Brain pericyte (primary cell): ENCODE results near the gene SOCS3.
"Not testable (repeated sequence)": the region's sequence is repeated elsewhere in the genome, so short reads cannot be mapped to it uniquely, and the experiment has no call there.

Experiments used
- DNase-seq: peaks from one replicate; pipeline ENCODE4 v3.0.0-alpha.2; 2012; ENCODE audit warnings: low read depth, low spot score

Gene SOCS3

DNA sequence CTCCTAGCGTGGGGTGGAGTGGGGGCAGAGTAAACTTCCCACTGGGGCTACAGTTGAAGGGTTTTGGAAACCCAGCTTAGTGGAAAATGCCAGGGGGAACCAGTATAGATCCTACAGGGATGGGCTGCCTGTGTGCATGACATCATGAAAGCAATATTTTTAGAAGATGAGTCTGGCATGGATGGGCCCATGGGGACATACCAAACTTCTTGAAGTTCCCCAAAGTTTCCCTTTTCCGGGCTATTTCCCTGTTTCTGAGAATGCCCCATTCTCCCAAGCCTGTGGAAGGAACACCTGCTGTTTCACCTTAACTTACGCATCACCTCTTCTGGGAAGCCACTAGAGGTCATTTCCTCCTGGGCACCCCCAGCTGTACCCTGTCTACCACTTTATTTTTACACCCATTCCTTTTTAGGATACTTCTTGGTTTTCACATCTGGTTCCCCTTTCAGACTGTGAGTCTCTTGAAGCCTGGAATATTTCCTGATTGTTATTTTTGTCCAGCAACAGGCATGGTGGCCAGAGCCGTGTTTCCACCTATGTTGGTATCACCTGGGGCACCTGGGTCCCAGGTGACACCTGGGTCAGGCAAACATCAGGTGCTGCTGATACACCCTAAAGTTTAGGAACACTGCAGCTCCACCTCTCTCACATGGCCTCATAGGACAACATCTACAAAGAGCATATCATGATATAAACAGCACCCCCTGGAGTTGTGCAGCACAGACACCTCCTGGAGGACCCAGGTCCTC is 9.8 kb downstream of the SOCS3 start:
- no peak for DNase-seq

DNA sequence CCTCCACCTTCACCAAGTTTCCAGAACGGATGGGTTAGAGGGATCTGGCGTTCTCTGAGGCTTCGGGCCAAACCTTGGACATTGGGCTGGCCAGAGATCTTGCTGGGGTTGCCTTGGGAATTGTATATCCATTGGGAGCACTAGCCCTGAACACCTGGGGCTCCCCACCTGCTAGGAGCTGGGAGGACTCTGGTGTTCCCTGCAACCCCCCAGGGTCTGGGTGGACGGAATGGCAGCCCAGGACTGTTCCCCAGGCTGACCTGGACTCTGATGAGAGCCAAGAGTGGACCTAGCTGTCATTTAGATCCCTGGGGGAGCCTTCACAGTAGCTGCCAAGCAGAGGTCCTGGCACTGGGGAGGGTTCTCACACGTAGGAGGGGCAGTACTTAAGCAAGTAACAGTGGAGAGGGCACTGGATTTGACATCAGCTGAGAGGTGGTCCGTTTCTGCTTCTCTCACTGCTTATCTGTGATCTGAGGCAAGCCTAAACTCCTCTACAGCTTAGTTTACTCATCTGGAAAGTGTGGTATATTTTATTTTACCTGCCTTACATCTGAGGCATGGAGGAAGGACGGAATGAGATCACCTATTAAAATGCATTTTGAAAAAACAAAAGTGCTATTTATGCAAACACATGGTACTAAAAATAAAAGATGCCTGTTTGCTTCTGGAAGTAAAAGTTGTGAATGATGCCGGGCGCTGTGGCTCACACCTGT is 11.7 kb downstream of the SOCS3 start:
- DNase-seq: no peak

DNA sequence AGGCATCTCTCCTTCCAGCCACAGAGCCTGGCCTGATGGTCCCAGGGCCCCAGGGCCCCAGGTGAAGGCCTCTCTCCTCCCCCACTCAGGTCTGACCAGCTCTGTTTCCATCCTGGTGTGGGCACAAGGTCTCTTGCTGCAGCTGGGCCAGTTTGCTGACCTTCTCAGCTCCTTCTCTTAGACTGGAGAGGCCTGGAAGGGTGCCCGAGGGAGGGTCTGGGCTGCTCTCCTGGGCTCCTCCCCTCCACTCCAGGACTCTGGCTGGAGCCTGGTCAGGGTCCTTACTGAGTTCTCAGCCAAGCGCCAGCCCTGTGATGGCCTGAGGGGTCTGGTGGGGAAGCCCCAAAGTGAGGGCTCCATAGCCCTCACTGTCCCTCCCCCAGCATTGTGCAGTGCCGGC is 12.4 kb downstream of the SOCS3 start:
- no peak for DNase-seq

DNA sequence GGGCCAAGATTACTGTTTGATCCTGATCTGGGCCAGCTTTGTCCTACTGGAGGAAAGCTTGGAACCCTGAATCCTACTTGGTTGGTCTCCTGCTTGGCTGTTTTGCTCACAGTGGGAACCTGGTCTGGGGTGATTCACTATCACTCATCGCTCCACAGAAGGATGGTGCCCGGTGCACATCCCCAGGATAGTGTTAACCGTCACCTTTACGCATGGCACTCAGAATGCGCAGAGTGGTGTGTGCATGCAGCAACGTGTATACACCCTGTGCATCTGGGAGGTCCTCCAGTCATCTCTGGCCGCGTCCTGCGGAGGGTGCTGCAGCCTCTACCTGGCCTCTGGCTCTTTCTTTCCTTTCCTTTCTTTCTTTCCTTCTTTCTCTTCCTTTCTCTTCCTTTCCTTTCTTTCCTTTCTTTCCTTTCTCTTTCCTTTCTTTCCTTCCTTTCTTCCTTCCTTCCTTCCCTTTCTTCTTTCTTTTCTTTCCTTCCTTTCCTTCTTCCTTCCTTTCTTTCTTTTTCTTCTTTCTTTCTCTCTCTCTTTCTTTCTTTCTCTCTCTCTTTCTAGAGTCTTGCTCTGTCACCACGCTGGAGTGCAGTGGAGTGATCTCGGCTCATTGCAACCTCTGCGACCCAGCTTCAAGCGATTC is 13.1 kb downstream of the SOCS3 start:
- DNase-seq: no peak

DNA sequence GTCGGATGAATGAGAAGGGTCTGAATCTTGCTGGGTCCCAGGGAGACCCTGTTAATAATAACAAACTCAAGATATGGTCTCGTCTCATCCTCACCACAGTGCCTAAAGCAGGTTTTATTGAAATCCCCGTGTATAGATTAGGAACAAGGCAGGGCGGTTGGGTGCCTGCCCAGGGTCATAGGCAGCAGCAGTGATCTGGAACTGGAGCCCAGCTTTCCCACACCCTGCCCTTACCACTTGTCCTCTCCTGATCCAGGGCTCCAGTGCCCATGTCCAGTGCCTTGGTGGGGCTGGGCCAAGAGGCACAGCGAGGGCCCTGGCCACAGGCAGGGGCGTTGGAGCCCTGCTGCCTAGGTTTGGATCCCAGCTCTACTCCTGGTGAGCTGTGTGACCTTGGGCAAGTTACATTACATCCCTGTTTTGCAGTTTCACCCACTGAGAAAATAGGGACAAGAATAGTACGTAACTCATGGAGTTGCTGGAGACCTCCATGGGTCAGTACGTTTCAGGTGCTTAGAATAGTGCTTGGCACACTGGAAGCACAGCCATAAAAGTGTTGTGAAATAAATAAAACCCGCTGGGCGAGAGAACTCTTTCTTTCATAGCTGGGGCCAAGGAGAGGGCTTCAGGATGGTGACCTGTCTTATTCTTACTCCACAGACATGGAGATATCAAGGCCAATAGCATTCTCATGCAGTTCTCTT is 13.9 kb downstream of the SOCS3 start:
- DNase-seq: no peak

DNA sequence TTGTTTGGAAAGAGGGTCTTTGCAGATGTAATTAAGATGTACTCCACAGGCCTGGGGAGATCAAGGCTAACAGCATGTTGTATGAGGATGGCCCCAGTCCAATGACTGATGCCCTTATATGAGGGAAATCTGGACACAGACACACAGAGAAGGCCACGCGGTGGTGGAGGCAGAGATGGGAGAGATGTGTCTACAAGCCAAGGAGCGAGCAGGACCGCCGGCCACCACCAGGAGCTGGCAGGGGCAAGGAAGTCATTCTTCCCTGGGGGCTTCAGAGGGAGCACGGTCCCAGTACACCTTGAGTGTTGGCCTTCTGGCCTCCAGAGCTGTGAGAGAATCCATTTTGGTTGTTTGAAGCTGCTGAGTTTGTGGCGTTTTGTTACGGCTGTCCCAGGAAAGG is 14.7 kb downstream of the SOCS3 start:
- DNase-seq: no peak

DNA sequence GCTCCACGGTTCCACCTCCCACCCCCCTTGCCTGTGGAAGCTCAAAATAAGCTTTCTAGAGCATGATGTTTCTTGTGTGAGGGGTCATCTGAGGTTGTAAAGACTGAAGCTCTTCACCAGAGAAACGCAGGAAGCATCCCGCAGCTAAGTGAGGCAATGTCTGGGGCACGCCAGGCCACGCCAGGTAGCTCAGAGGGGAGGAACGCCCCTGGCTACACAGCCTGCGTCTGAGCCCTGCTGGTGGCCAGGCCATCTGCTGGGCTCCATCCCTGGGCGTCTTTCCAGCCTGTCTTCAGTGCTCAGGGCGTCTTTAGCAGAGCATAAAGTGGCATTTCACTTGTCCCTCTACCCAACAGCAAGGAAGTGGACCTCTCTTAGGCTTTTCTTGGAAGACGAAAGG is 15.2 kb downstream of the SOCS3 start:
- DNase-seq: no peak

DNA sequence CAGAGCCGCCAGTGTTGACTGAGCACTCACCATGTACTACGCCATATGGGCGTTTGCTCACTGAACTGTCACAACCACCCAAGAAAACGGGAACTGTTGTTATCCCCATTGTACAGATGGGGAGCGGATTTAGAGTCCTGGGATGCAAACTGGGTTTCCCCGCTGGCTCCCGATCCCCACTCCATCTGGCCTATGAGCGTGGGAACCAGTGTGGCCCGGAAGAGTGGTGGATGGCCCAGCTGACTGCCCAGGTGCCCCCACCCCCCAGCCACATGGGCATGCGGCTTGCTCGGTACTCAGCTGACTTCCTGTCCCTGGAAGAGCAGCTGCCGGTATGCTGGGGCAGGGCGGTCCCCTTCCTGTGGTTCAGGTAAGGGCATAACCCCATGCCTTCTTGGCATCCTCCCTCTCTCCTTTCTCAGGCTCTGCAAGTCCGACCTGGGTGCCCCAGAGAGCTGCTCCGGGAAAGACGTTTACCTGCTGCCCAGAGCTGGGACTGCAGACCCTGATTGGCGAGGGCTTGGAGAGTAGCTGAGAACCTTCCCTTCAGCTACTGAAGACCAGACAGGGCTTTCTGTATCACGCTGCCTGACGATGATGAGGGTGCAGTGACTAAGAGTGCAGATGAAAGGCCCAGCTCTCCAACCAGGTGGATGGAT is 16.2 kb downstream of the SOCS3 start:
- DNase-seq: no peak

DNA sequence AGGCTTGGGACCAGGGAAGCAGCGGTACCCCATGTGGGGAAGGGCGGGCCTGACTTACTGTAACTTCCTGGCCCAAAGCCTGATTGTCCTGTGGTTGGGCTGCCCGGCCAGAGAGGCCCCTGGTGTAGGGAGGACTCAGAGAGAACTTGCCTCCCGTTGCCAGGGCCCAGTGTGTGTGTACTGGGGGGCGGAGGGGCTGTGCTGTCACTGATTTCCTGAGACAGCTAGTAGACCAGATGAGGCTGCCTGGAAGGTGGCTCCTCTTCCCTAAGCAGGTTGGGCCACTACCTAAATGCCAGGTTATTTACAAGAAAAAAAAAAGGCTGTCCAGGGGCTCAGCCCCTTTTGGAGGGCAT is 16.7 kb downstream of the SOCS3 start:
- peak; percentile 83 for DNase-seq

DNA sequence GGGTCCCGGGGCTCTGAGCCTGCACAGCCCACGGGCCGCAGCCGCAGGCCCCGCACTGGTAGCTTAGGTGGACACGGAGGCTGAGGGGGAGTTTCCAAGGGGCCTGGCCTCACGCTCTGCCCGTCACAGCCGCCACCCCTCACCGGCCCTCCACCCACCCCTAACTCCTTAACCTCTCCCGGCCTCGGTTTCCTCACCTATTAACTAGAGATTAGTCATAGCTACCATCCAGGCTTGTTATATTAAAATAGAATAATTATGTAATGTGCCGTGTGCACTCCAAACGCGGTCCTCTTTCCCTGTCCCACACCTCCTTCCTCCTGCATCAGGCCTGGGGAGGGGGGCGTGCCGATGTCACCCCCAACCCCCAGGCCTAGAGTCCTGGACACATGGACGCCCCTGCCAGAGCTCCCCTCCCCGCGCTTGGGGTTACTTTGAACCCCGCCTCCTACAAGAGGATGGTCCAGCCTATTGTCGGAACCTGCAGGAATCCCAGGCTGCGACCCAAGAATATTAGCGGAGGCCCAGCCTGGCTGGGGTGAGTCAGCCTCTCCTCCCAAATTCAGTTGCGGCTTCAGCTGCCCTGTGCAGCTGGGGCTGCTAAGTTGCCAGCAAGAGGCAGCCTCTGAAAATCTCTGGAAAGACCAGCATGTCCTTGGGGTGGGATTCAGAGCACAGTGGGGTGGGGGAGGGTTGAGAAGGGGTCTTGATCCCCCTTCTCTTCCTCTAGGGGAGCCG is 17.3 kb downstream of the SOCS3 start:
- DNase-seq: peak; percentile 84

DNA sequence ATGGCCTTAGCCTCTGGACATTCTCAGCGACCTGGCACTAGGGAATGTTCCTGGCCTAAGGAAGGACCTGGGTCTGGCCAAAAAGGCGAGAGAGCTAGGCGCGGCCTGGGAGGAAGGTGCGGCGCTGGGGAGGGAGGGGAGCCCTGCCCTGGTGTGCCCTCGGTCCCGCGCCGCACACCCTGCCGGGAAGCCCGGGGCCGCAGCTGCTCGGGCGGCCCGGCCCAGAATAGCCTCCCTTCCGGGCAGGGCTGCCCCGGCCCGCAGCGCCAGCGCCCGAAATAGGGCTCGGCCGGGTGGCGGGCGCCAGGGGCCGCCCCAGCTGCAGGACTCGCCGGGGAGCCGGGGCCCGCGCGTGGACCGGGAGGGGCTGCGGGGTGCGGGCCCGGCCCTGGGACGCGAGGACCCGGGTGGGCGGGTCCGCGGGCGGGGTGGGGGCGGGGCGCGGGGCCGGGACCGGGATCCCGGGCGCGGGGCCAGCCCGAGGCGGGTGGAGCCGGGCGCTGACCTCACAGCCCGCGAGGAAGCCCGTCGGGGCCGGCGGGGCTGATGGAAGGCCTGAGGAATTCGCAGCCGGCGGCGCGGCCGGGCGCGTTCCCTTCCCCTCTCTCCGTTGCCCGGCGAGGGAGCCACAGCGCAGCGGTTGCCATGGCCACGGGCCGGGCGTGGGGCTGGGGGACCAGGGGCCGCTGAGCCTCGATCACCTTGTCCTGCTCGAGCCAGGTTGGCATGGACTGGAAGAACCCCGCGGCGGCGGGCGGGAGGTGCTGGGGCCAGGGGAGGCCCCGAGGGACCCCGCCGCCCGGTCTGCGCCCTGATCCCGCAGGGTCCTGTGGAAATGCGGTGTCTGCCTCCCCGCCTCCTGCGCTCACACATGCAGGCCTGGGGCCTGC is 18.1 kb downstream of the SOCS3 start:
- DNase-seq: no peak

DNA sequence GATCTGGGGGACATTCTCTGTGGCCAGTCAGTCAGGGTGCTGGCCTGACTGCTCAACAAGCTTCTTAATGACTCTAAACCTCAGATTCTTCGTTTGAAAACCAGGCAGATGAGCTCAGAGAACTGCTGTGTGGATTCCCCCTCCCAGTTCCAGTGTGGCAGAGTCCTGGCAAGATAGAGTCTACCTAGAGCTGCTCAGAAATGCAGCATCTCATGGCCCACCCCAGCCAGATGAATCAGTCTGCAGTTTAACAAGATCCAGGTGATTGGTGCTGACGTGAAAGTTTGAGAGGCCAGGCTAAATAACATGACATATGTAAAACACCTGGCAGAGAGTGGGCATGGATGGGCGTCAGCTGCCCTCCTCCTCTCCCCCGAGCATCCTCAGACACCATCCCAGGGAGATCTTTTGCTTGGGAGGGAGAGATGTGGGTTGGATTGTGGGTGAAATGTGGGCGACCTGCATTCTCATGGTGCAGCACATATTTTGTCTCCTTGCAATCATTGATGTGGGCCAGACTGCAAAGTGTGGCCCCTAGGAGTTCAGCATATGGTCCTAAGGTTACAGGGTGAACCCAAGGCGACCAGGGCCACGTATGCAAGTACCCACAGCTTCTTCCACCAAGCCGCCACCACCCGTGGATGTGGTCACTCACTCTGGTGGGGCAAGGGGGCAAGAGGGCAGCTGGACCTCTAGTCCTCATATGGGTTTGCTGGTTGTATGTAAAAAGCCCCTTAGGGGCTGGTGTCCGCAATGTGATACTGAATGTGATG is 19.5 kb downstream of the SOCS3 start:
- no peak for DNase-seq

DNA sequence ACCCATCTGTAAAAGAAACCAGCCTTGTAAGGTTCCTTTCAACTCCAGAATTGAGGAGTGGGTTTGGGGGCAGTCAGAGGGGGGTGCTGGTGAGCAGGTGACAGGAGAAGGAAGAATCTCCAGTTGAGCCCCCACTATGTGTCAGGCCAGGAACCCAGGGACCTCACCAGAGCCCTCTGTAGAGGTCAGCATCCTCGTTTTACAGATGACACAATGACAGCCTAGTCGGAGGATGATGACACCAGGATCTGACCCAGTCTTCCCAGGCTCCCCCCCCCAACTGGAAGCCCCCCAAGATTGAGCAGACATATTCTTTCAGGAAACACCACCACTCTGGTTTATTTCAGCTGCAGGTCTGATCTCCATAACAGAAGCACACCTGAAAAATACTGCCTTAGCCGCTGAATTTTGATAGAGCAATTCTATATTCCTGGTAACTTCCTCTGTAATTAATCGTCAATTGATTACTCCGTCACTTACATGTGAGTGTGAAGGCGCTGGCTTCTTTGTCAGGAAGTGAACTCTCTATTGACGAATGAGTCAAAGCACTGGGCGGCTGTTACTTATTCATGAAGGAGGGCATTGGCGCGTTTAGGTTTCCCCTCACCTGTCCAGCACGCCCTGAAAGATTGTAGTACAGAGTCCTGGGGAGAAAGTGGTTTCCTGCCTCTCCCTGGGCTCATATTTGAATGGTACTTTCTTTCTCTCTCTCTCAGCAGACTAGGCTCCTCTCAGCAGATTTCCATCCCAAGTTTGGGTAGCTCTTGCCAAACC is 21.2 kb downstream of the SOCS3 start:
- DNase-seq: no peak

DNA sequence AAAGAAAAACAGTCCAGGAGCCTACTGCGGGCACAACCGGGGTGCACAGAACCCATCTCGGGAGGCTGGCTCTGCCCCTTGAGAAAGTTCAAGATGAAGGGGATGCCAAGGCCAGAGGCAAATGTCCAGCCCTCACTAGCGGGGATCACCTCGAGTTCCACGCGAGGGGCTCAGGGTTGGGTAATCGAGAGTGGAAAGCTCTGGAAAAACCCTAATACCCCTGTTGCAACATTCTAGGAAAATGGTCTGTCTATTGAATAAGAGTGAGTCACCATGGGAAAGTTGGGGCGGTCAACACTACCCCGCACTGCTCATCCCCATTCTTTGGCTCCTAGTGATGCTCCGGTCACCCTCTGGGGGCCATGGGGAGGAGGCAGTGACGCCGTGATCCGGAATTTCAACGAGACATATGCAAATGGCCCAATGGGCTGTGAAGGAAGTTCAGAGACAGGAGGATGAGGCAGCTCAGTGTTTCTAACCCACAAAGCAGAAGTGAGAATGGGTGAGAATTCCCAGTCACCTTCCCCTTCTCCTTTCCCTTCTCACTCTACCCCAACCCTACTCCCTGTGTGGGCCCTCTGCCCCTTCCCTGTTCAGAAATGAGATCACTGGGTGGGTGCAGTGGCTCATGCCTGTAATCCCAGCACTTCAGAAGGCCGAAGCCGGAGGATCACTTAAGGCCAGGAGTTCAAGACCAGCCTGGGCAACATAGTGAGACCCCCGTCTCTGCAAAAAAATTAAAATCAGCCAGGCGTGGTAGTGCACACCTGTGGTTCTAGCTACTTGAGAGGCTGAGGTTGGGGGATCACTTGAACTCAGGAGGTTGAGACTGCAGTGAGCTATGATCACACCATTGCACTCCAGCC is 22.4 kb downstream of the SOCS3 start:
- DNase-seq: no peak

DNA sequence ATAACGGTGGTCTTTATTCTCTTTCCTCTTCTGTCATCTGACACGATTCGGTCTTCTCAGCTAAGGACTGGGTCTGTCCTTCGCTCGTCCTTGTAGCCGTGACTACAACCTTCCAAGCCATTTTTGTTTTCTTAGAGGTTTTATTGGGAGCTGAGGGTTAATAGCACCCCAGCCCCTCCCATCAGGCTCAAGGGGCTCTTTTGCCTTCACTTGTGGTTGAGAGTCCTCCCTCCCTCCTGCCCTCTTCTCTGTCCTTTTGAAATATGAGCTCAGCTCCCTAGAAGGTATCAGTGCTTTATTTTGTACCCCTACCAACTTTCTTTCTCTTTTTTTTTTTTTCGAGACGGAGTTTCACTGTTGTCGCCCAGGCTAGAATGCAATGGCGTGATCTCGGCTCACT is 24.7 kb downstream of the SOCS3 start:
- no peak for DNase-seq

DNA sequence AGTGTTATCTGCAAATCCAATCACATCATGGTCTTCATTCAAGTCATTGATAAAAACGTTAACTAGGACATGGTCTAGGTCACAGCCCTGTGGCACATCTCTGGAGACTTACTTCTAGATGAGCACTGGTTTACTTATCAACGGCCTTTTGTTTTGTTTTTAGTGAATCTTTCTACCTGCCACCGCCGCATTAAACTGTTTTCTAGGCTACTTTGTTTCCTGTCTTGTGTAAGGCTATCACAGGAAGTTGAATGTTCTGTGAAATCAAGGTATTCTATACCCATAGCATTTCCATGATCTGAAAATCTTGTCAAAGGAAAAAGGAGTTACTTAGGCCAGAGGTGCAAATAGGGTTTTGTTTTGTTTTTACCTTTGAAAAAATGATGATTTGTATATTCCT is 26.9 kb downstream of the SOCS3 start:
- no peak for DNase-seq

DNA sequence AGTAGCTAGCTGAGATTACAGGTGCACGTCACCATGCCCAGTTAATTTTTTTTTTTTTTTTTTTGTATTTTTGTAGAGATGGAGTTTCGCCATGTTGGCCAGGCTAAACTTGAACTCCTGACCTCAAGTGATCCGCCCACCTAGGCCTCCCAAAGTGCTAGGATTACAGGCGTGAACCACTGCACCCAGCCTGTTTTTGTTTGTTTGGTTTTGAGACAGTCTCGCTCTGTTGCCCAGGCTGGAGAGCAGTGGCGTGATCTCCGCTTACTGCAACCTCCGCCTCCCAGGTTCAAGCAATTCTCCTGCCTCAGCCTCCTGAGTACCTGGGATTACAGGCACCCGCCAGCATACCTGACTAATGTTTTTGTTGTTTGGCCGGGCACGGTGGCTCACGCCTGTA is 28.5 kb downstream of the SOCS3 start:
- DNase-seq: not testable (repeated sequence)
